ACHN (cell line): ENCODE results near the gene TRIM45.

ENCODE experiments used
- DNase-seq: peaks from one replicate; pipeline ENCODE4 v3.0.0-alpha.2; 2015
- in situ Hi-C: cut with HindIII; loops from 2 replicates; pipeline ENCODE4 v1.10.0; 2017; ENCODE audit warnings: low sequenced_read_pairs, low pct_ligation_motif_present, low pct_unique_long_range_greater_than_20kb

The TRIM45 gene

DNA sequence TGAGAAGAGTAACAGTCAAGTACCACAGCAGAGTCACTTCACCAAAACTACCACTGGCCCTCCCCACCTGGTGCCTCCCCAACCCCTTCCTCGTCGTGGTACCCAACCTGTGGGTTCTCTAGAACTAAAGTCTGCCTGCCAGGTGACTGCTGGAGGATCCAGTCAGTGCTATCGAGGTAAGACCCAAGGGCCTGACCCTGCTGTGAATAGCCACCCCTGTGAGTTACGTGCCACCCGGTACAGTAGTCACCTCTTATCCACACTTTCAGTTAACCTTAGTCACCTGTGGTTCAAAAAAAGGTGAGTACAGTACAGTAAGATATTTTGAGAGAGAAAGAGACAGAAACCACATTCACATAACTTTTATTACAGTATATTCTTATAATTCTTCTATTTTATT lies 44.9 kb downstream of the TRIM45 start:
- in situ Hi-C loops = no loop called here

DNA sequence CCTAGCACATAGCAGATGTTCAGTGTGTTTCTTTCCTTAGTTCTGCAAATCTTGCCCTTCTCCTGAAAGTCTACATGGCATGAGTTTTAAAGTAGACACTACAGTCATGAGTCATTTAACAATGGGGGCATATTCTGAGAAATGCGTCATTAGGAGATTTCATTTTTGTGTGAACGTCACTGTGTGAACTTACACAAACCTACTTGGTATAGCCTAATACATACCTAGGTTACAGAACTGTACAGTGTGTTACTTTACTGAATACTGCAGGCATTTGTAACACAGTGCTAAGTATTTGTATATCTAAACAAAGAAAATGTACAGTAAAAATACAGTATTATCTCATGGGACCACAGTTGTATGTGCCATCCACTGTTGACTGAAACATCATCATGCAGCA lies 51.4 kb downstream of the TRIM45 start:
- in situ Hi-C loops = no loop called here
- no peak for DNase-seq

More for the DNA sequence above, 44.9 kb downstream of the TRIM45 start:
- no peak for DNase-seq

DNA sequence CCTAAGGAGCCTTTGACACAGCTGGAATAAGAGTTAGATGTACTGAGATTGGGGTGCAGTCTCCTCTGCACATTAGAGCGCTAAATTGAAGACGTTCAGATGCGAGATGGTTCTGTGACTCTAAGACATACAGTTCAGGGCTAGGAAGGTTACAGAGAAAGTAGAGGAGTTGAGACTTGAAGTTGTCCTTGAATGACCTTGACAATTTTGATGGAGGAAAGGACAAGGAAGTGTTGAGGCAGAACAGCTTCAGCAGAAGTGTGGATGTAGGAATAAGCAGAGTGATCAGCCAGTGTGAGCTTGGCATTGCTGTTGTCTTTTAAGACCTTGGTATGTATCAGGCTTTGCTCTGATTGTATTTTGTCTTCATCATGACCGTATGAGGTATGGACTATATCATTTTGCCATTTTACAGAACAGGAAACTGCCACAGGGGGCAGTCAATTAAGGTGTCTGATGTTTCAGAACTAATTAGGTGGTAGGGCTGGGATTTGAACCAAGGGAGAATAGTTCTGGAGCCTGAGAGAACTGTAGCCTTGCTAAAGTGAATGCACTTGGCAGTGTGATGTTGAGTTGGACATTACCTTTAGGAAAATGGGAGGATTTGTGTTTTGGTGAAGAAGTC lies 52.2 kb downstream of the TRIM45 start:
- DNase-seq = no peak
- in situ Hi-C loops = no loop called here

DNA sequence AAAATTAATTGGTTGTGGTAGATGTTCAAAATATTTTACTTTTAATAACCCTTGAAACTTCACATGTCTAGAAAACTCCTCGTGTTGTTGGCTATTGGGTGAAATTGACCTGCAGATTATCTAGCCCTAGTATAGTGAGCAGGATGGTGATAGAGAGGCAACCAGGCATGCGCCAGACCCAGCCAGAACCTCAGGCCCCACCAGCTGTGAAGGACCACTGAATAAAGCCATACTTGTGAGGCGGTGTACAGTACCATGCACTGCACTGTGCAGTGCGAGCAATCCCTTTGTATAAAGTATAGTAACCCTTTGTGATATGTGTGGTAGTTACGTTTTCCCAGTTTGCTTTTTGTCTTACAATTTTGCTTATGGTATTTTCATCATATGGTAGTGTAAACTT lies 53.0 kb downstream of the TRIM45 start:
- in situ Hi-C loops = no loop called here

DNA sequence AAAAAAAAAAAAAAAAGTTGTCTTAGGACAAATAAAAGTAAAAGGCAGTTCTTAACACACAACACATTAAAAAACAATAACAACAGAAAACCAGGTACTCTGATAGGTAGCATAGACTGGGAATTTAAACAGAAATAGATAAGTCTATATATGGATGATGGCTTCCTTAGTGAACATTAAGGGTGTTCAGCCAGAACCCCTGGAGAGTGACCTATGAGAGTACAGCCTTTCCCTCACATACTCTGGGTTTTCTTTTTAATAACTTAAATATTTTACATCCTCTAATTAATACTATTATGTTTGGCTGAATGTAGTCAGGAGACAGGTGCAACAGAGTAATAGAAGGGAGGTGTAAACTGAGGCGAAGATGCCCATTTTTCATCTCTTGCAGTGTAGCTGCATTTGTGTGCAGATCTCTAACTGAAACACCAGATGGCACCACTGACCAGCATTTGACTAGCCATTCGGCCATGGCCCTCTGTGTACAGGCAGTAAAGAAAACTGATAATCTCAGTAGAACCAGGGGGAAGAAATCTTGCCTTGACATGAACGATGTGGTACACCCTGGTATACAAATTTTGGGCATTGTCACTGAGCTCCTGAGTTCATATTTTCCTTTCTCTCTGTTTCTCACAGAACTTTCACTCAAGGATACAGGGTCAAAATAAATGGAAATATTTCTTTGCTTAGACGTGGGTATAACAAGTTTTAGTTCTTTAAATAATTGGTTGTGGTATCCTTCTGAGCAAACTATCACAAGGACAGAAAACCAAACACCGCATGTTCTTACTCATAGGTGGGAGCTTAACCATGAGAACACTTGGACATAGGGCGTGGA lies 53.8 kb downstream of the TRIM45 start:
- peak; percentile 61 for DNase-seq
- in situ Hi-C loops = no loop called here

More for the DNA sequence above, 53.0 kb downstream of the TRIM45 start:
- DNase-seq = no peak

DNA sequence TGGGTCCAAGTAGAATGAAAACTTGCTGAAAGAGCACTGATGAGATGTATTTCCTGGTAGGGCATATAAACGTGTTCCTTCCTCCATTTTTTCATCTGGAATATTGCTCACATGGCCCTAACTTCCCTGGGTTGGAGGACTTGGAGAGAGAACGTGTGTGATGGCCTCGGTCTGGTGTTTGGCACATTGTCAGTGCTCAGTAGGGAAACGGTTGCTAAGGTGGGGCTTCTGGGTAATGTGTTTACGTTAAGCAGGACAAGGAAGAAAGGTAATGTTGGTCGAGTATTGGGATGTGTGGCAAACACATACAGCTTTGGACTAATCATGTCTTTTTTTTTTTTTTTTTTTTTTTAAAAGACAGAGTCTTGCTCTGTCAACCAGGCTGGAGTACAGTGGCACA lies 55.2 kb downstream of the TRIM45 start:
- no peak for DNase-seq
- in situ Hi-C loops = no loop called here

DNA sequence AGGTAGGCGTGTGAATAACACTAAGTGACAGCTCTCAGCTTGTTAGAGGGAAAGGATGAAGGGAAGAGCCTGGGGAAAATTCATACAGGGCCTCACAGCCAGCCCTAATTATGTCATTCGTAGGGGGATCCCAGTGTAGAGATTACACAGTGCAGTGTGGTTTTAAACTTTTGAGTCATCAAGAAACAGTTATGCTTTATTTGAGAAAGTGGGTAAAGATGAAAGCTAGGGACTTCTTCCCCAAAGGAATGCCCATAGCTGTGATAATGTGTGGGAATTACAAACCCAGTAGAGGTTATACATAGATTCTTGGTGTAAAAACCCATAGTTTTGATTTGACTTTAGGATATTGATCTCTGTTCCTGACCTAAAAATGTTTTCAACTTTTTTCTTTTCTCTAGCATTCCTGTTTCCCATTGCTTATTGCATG lies 59.5 kb downstream of the TRIM45 start:
- DNase-seq = peak; percentile 51
- in situ Hi-C loops = no loop called here
